Activated CD4-positive, alpha-beta T cell treated with anti-CD3 and anti-CD28 coated beads, Interleukin-2, Interleukin-4, amounts not matched to agents 100 ng/mL and 50 ng/mL, durations not matched to agents 16 hours and 8 hours (primary cell): Measurements from ENCODE around the gene LARP4B.

ENCODE experiments used
- DNase-seq: peaks from one replicate; pipeline ENCODE4 v3.0.0-alpha.2; 2020; ENCODE audit warnings: low spot score

The LARP4B gene

DNA sequence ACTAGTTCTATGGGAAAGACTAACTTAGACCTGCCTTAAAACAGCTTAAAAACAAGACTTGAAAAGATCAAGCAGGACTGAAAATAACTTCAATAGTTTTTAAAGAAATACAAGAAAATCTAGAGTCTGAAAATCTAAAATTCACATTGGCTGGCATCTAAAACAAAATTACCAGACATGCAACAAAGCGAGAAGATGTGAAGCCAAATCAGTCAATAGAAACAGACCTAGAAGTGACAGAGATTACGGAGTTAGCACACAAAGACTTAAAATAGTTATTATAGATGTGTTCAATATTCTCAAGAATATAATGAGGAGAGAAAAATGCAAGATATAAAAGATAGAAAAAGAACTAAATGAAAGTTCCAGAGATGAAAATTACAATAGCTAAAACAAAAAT is 163.7 kb downstream of the LARP4B start:
- DNase-seq, result no peak

- no peak for DNase-seq
These were observed 164.3 kb downstream of the LARP4B start for GRCh38 chr10:767211-767610.

- DNase-seq, result no peak
These were observed 170.1 kb downstream of the LARP4B start for GRCh38 chr10:761376-761775.

GRCh38 chr10:760622-761021 is 170.9 kb downstream of the LARP4B start:
- DNase-seq, result no peak

GRCh38 chr10:759898-760477 is 171.5 kb downstream of the LARP4B start:
- DNase-seq, result no peak
